ENCODE measurements around the gene STN1.

STN1 gene

DNA sequence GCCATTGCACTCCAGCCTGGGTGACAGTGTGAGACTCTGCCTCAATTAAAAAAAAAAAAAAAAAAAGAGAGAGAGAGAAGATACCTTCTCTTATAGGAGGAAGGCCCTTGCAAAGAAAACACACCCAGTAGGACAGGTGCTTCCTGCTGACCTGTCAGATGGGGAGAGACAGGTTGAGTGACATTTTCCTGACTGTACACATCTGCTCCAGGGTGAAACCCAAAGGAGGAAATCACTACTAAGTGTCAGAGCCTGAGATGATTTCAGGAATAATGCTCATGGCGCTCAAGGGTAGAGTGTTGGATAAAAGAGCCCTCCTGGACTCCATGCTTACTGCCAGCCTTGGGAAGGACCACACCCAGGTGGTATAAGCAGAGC, 1.7 kb upstream of the STN1 start:
- no peak overlapping the region for H3K27ac ChIP-seq
- TF ChIP-seq, protein P1, sequence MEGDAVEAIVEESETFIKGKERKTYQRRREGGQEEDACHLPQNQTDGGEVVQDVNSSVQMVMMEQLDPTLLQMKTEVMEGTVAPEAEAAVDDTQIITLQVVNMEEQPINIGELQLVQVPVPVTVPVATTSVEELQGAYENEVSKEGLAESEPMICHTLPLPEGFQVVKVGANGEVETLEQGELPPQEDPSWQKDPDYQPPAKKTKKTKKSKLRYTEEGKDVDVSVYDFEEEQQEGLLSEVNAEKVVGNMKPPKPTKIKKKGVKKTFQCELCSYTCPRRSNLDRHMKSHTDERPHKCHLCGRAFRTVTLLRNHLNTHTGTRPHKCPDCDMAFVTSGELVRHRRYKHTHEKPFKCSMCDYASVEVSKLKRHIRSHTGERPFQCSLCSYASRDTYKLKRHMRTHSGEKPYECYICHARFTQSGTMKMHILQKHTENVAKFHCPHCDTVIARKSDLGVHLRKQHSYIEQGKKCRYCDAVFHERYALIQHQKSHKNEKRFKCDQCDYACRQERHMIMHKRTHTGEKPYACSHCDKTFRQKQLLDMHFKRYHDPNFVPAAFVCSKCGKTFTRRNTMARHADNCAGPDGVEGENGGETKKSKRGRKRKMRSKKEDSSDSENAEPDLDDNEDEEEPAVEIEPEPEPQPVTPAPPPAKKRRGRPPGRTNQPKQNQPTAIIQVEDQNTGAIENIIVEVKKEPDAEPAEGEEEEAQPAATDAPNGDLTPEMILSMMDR (conservative IDR thresholded peaks at IDR 0.05) = no peak
- no peak for TF ChIP-seq ZFX (IDR thresholded peaks at IDR 0.05)

- TF ChIP-seq, protein P1 (conservative IDR thresholded peaks at IDR 0.05) = no peak
- TF ChIP-seq ZFX (IDR thresholded peaks at IDR 0.05) = no peak
- peak overlapping the region; percentile 91 for H3K27ac ChIP-seq
Measured at GRCh38 chr10:103917302-103918052, 507 bp downstream of the STN1 start.

DNA sequence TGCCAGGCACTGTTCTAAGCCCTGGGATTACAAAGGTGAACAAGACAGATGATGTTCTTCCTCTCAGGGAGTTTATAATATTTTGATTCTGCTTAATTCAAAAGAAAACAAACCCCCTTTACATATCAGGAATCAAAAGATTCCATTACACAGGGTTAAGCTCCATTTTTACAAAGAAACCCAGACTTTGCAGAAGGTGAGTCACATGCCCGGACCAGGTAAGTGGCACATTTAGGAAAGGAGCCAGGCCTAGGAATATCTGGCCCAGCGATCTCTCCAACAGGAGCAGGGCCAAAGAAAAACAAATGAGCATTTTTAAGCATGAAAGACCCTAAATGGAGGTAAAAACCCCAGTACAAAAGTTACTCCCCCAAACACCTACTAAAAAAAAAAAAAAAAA, 1.1 kb downstream of the STN1 start:
- H3K27ac ChIP-seq = peak overlapping the region; percentile 91
- TF ChIP-seq, protein P1 (conservative IDR thresholded peaks at IDR 0.05) = no peak
- TF ChIP-seq ZFX (IDR thresholded peaks at IDR 0.05) = no peak

GRCh38 chr10:103916254-103916653, 1.7 kb downstream of the STN1 start:
- H3K27ac ChIP-seq = no peak overlapping the region
- TF ChIP-seq, protein P1 (conservative IDR thresholded peaks at IDR 0.05) = no peak
- no peak for TF ChIP-seq ZFX (IDR thresholded peaks at IDR 0.05)

DNA sequence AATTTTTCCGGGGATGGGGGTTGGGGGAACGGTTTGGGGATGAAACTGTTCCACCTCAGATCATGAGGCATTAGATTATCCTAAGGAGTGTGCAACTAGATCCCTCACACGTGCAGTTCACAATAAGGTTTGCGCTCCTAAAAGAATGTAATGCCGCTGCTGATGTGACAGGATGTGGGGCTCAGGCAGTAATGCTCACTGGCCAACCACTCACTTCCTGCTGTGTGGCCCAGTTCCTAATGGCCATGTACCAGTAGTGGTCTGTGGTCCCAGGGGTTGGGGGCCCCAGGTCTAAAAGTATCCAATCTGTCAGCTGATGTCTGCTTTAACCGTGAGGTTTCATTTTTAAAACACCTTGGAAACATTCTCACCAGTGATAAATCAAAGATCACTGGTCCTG, 2.2 kb downstream of the STN1 start:
- H3K27ac ChIP-seq = no peak overlapping the region
- TF ChIP-seq, protein P1 (conservative IDR thresholded peaks at IDR 0.05) = no peak
- no peak for TF ChIP-seq ZFX (IDR thresholded peaks at IDR 0.05)

DNA sequence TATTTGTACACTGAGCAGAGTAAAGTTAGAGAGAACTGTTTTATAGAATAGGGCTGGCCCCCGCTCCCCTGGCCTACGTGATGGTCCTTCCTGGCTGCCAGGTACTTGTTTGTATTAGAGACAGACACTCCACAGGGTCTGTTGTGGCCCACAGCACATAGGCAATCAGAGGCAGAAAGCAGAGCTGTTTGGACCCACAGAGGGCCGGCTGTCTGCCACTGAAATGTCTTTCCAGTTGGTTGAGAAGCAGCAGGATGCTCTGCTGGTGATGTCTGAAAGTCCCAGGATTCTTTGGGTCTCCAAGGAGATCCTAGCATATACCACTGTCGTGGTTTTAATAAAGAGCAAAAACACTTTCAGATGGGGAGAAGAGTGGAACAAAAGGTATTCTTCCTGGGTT, 5.2 kb downstream of the STN1 start:
- no peak overlapping the region for H3K27ac ChIP-seq
- no peak for TF ChIP-seq ZFX (IDR thresholded peaks at IDR 0.05)
- TF ChIP-seq, protein P1 (conservative IDR thresholded peaks at IDR 0.05) = no peak

GRCh38 chr10:103911021-103911459, 6.9 kb downstream of the STN1 start:
- TF ChIP-seq, protein P1 (conservative IDR thresholded peaks at IDR 0.05) = no peak
- no peak overlapping the region for H3K27ac ChIP-seq

Measured in C4-2B (cell line).